Neural crest cell (in vitro differentiated cells): ENCODE measurements around the gene NPC1. TPM values are rescaled to one million over a fixed set of nuclear protein-coding genes. Genes with fewer than 3 reads are reported as not detected.

ENCODE experiments used
- DNase-seq: peaks from one replicate; pipeline ENCODE4 v3.0.0; 2021; ENCODE audit warnings: low read depth, mixed read lengths, low spot score
- H3K27ac Mint-ChIP-seq: one replicate; pipeline ENCODE4 v1.8.0; 2021; ENCODE audit warnings: mild to moderate bottlenecking, mixed read lengths; ENCODE audit not compliant: unreplicated experiment
- H3K27me3 Mint-ChIP-seq: 2 replicates; pipeline ENCODE4 v1.8.0; 2021; ENCODE audit warnings: low read depth, mild to moderate bottlenecking, mixed read lengths
- H3K36me3 Mint-ChIP-seq: 2 replicates; pipeline ENCODE4 v1.8.0; 2021; ENCODE audit warnings: low read depth, mild to moderate bottlenecking, mixed read lengths
- H3K4me1 Mint-ChIP-seq: 2 replicates; pipeline ENCODE4 v1.8.0; 2021; ENCODE audit warnings: mixed read lengths
- H3K4me3 Mint-ChIP-seq: one replicate; pipeline ENCODE4 v1.8.0; 2021; ENCODE audit warnings: mild to moderate bottlenecking, mixed read lengths
- H3K9me3 Mint-ChIP-seq: 2 replicates; pipeline ENCODE4 v1.8.0; 2021; ENCODE audit warnings: mixed read lengths
- total RNA-seq: library from RNA; stranded (reverse); gene quantifications from 2 replicates; pipeline ENCODE4 v1.2.1, GENCODE V29; 2021
- TF ChIP-seq, protein P1 (sequence below): fragments of 200-600 bp; sonication (generic); conservative IDR thresholded peaks from 2 replicates; pipeline ENCODE4 v1.5.0; 2021; ENCODE audit warnings: antibody characterized with exemption, mild to moderate bottlenecking

The NPC1 gene
- total RNA-seq, 1 donor from 2014 or later = 62.7 TPM

DNA sequence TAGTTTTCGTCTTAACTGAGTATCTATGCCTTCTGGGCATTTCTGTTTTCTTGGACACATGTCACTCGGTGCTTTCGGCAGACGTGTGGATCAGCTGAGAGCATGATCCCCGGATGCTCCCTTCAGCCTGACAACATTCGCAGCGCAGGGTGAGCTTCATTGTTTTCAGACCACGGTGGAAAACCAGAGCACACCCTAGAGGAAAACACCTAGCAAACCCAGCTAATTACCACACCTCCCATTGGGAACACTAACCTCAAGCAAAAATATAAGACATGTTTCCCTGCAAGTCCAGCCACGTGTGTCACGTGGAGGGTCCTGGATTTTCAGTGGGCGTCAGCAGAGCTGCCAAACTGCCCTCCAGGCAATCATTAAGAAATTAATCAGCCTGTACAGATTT, 45.4 kb upstream of the NPC1 start:
- Mint-ChIP-seq H3K27ac (no peak overlapping the region), H3K9me3 (no peaks in the 10 kb centered on the region), H3K4me1 (no peaks in the 10 kb centered on the region), H3K36me3 (no peaks in the 10 kb centered on the region), H3K4me3 (no peak overlapping the region), H3K27me3 (peaks cover 5% of the 10 kb centered on the region)
- TF ChIP-seq, protein P1, sequence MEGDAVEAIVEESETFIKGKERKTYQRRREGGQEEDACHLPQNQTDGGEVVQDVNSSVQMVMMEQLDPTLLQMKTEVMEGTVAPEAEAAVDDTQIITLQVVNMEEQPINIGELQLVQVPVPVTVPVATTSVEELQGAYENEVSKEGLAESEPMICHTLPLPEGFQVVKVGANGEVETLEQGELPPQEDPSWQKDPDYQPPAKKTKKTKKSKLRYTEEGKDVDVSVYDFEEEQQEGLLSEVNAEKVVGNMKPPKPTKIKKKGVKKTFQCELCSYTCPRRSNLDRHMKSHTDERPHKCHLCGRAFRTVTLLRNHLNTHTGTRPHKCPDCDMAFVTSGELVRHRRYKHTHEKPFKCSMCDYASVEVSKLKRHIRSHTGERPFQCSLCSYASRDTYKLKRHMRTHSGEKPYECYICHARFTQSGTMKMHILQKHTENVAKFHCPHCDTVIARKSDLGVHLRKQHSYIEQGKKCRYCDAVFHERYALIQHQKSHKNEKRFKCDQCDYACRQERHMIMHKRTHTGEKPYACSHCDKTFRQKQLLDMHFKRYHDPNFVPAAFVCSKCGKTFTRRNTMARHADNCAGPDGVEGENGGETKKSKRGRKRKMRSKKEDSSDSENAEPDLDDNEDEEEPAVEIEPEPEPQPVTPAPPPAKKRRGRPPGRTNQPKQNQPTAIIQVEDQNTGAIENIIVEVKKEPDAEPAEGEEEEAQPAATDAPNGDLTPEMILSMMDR = no peak
- DNase-seq = no peak

DNA sequence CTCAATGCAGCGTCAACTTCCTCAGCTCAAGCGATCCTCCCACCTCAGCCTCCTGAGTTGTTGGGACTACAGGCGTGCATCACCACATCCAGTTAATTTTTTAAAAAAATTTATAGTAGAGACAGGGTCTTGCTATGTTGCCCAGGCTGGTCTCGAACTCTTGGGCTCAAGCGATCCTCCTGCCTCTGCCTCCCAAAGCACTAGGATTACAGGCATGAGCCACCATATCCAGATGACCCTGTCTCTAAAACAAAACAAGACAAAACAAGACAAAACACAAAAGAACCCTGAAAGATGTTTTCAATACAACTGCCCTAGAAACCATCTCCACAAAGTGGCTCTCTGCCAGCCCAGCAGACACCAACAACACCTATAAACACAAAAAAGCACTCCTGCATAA, 45.0 kb upstream of the NPC1 start:
- Mint-ChIP-seq H3K27me3 (peaks cover 5% of the 10 kb centered on the region), H3K27ac (no peak overlapping the region), H3K9me3 (no peaks in the 10 kb centered on the region), H3K4me1 (no peaks in the 10 kb centered on the region), H3K4me3 (no peak overlapping the region), H3K36me3 (no peaks in the 10 kb centered on the region)
- no peak for DNase-seq
- TF ChIP-seq, protein P1 = no peak

DNA sequence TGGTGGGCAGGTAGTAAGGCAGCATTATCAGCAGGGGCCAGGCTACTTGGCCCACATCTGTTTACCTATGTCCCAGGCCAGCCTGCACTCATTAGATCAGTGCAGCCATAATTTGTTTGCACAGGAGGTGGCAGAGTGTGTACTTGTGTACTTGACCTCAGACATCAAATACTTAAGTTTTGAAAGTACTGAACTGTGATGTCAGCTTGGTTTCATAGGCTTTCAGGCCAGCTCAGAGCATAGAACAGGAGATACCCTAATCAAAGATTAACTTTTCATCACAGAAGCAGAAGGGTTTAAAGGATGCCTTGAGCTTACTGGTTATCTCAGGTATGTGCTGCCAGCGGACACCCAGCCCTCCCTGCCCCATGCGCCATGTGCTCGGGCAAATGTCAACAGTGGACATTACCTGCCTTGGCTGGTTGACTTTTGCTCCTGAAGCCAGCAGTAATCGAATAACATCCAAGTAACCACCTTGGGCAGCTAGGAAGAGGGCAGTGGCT, 43.2 kb upstream of the NPC1 start:
- H3K4me1 Mint-ChIP-seq = no peaks in the 10 kb centered on the region
- peaks cover 5% of the 10 kb centered on the region for H3K27me3 Mint-ChIP-seq
- H3K4me3 Mint-ChIP-seq = no peak overlapping the region
- no peaks in the 10 kb centered on the region for H3K9me3 Mint-ChIP-seq
- DNase-seq = no peak
- H3K36me3 Mint-ChIP-seq = no peaks in the 10 kb centered on the region
- no peak overlapping the region for H3K27ac Mint-ChIP-seq
- TF ChIP-seq, protein P1 = no peak

DNA sequence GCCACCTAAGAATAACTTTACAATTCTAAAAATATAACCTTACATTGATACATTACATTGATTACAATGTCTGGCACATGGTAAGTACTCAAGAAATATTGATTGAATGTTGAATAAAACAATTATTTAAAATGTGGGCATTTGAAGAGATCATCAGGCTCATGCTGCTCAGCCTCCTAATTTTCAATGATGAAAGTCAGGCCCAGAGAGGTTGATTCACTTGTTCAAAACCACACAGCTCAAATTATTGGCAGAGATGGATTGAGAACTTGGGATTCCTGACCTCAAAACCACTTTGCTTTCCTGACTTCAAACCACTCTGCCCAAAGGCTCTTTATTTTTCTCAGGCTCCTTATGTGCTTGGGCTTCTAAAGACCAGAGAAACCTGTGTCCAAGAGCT, 41.7 kb upstream of the NPC1 start:
- no peaks in the 10 kb centered on the region for H3K4me1 Mint-ChIP-seq
- no peak for DNase-seq
- no peak overlapping the region for H3K4me3 Mint-ChIP-seq
- TF ChIP-seq, protein P1 = no peak
- H3K9me3 Mint-ChIP-seq = no peaks in the 10 kb centered on the region
- no peaks in the 10 kb centered on the region for H3K36me3 Mint-ChIP-seq
- no peak overlapping the region for H3K27ac Mint-ChIP-seq
- H3K27me3 Mint-ChIP-seq = peaks cover 8% of the 10 kb centered on the region

DNA sequence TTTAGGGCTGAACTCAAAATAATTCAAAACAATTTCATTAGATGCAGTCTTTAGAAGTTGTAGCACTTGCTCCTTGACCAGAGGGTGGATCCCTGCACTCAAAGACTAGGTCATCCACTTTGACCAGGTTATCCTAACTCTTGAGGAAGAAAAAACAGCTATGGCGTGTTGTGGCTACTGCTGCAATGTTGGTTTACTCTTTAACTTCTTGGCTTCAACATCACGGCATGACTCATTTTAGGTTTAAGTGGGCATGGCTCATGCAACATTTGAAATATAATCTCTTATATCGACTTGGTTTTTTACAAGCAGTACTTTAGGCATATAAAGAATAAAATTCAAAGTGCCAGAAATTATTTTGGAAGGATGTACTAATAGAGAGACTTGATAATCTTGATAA, 41.0 kb upstream of the NPC1 start:
- Mint-ChIP-seq H3K4me1 (no peaks in the 10 kb centered on the region), H3K4me3 (no peak overlapping the region), H3K9me3 (no peaks in the 10 kb centered on the region), H3K27me3 (peaks cover 9% of the 10 kb centered on the region), H3K36me3 (no peaks in the 10 kb centered on the region), H3K27ac (no peak overlapping the region)
- no peak for DNase-seq
- TF ChIP-seq, protein P1 = no peak
